ENCODE results near the gene EAPP.
"Not testable (repeated sequence)": the region's sequence is repeated elsewhere in the genome, so short reads cannot be mapped to it uniquely, and the experiment has no call there.

The EAPP gene

GRCh38 chr14:34484726-34485125, 54.8 kb downstream of the EAPP start:
- Histone ChIP-seq H3K4me3 (replicated peaks; ENCODE audit: low read depth, low read length) (no peak overlapping the region), H3K27me3 (replicated peaks; ENCODE audit: control insufficient read depth, insufficient read depth, low read length) (no peaks in the 10 kb centered on the region), H3K36me3 (ENCODE audit: control insufficient read depth, insufficient read depth, low read length) (no peaks in the 10 kb centered on the region)
- no peak for DNase-seq (ENCODE audit: extremely low read depth, insufficient read length)
- TF ChIP-seq, protein P1, sequence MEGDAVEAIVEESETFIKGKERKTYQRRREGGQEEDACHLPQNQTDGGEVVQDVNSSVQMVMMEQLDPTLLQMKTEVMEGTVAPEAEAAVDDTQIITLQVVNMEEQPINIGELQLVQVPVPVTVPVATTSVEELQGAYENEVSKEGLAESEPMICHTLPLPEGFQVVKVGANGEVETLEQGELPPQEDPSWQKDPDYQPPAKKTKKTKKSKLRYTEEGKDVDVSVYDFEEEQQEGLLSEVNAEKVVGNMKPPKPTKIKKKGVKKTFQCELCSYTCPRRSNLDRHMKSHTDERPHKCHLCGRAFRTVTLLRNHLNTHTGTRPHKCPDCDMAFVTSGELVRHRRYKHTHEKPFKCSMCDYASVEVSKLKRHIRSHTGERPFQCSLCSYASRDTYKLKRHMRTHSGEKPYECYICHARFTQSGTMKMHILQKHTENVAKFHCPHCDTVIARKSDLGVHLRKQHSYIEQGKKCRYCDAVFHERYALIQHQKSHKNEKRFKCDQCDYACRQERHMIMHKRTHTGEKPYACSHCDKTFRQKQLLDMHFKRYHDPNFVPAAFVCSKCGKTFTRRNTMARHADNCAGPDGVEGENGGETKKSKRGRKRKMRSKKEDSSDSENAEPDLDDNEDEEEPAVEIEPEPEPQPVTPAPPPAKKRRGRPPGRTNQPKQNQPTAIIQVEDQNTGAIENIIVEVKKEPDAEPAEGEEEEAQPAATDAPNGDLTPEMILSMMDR (IDR thresholded peaks at IDR 0.05; ENCODE audit: insufficient read depth, low read length, poor library complexity, severe bottlenecking), result no peak

DNA sequence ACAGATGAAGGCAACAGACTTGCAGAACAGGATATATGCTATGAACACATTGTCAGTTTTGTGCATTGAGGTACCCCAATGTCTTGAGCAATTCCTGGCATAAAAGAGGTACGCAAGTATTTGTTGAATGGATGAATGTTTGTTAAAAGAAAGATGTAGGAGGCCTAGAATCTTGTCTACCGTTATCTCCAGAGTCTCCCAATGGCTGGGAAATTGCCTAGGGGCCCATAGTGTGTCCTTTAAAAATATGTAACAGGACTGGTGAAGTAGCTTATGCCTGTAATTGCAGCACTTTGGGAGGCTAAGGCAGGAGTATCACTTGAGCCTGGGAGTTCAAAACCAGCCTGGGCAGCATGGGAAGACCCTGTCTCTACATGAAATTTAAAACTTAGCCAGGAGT, 57.0 kb downstream of the EAPP start:
- DNase-seq (ENCODE audit: extremely low read depth, insufficient read length), result no peak
- TF ChIP-seq, protein P1 (IDR thresholded peaks at IDR 0.05; ENCODE audit: insufficient read depth, low read length, poor library complexity, severe bottlenecking), result no peak
- Histone ChIP-seq H3K27me3 (replicated peaks; ENCODE audit: control insufficient read depth, insufficient read depth, low read length) (no peaks in the 10 kb centered on the region), H3K36me3 (ENCODE audit: control insufficient read depth, insufficient read depth, low read length) (no peaks in the 10 kb centered on the region), H3K4me3 (replicated peaks; ENCODE audit: low read depth, low read length) (no peak overlapping the region)

DNA sequence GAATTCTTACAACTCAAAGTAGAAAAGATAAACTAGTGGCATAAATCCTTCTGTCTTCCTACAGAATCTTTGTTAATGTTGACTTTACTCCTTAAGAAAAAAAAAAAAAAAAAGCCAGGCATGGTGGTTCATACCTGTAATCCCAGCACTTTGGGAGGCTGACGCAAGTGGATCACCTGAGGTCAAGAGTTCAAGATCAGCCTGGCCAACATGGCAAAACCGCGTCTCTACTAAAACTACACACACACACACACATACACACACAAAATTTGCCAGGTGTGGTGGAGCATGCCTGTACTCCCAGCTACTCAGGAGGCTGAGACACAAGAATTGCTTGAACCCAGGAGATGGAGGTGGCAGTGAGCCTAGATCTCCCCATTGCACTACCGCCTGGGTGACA, 59.8 kb downstream of the EAPP start:
- Histone ChIP-seq H3K36me3 (ENCODE audit: control insufficient read depth, insufficient read depth, low read length) (no peaks in the 10 kb centered on the region), H3K4me3 (replicated peaks; ENCODE audit: low read depth, low read length) (no peak overlapping the region), H3K27me3 (replicated peaks; ENCODE audit: control insufficient read depth, insufficient read depth, low read length) (no peaks in the 10 kb centered on the region)
- TF ChIP-seq, protein P1 (IDR thresholded peaks at IDR 0.05; ENCODE audit: insufficient read depth, low read length, poor library complexity, severe bottlenecking), result no peak
- no peak for DNase-seq (ENCODE audit: extremely low read depth, insufficient read length)

- no peak for DNase-seq (ENCODE audit: extremely low read depth, insufficient read length)
- TF ChIP-seq, protein P1 (IDR thresholded peaks at IDR 0.05; ENCODE audit: insufficient read depth, low read length, poor library complexity, severe bottlenecking), result no peak
- no peak overlapping the region for H3K4me3 ChIP-seq (replicated peaks; ENCODE audit: low read depth, low read length)
- H3K36me3 ChIP-seq (ENCODE audit: control insufficient read depth, insufficient read depth, low read length), result no peaks in the 10 kb centered on the region
- no peaks in the 10 kb centered on the region for H3K27me3 ChIP-seq (replicated peaks; ENCODE audit: control insufficient read depth, insufficient read depth, low read length)
Measured at GRCh38 chr14:34478261-34478660, 61.2 kb downstream of the EAPP start.

- not testable (repeated sequence) for H3K27me3 ChIP-seq (replicated peaks; ENCODE audit: control insufficient read depth, insufficient read depth, low read length); H3K4me3 ChIP-seq (replicated peaks; ENCODE audit: low read depth, low read length); H3K36me3 ChIP-seq (ENCODE audit: control insufficient read depth, insufficient read depth, low read length); DNase-seq (ENCODE audit: extremely low read depth, insufficient read length)
Measured at GRCh38 chr14:34476036-34476435, 63.5 kb downstream of the EAPP start.

DNA sequence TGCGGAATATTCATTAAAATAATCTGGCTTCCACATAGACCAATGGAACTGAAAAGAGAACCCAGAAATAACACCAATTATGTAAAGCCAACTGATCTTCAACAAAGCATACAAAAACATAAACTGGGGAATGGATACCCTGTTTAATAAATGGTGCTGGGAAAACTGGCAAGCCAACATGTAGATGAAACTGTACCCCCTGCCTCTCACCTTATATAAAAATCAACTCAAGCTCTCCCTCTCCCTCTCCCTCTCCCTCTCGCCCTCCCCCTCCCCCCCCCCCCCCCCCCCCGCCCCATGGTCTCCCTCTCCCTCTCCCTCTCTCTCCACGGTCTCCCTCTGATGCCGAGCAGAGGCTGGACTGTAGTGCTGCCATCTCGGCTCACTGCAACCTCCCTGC, 64.3 kb downstream of the EAPP start:
- Histone ChIP-seq H3K36me3 (ENCODE audit: control insufficient read depth, insufficient read depth, low read length) (no peaks in the 10 kb centered on the region), H3K4me3 (replicated peaks; ENCODE audit: low read depth, low read length) (no peak overlapping the region), H3K27me3 (replicated peaks; ENCODE audit: control insufficient read depth, insufficient read depth, low read length) (no peaks in the 10 kb centered on the region)
- TF ChIP-seq, protein P1 (IDR thresholded peaks at IDR 0.05; ENCODE audit: insufficient read depth, low read length, poor library complexity, severe bottlenecking), result no peak
- no peak for DNase-seq (ENCODE audit: extremely low read depth, insufficient read length)
